OCI-LY1 (cell line): Measurements from ENCODE around the gene COL8A1.
"Not testable (repeated sequence)": the region's sequence is repeated elsewhere in the genome, so short reads cannot be mapped to it uniquely, and the experiment has no call there.

Experiments
- H2AFZ ChIP-seq: fragments of 200-600 bp; sonication (generic), shearing (Covaris generic); 2 replicates; pipeline ENCODE4 v1.6.0; 2014; ENCODE audit warnings: antibody characterized with exemption, mild to moderate bottlenecking, low read length
- H3F3A ChIP-seq: fragments of 200-600 bp; sonication (generic), shearing (Covaris generic); 2 replicates; pipeline ENCODE4 v1.6.0; 2014; ENCODE audit warnings: mild to moderate bottlenecking, antibody characterized with exemption, low read length, moderate library complexity; ENCODE audit not compliant: insufficient read depth
- H3K27ac ChIP-seq: fragments of 200-600 bp; sonication (generic); 2 replicates; pipeline ENCODE4 v1.5.1; 2014; ENCODE audit warnings: low read length, mixed run types, mild to moderate bottlenecking, low read depth; ENCODE audit not compliant: poor library complexity, severe bottlenecking
- H3K27me3 ChIP-seq: fragments of 200-600 bp; sonication (generic); 2 replicates; pipeline ENCODE4 v1.6.0; 2014; ENCODE audit warnings: antibody characterized with exemption, mild to moderate bottlenecking, low read length, moderate library complexity; ENCODE audit not compliant: insufficient read depth
- H3K36me3 ChIP-seq: fragments of 200-600 bp; sonication (generic); 2 replicates; pipeline ENCODE4 v1.6.1; 2014; ENCODE audit warnings: mild to moderate bottlenecking, antibody characterized with exemption, low read length, moderate library complexity, mixed read lengths; ENCODE audit not compliant: insufficient read depth
- H3K4me1 ChIP-seq: fragments of 200-600 bp; sonication (generic); 2 replicates; pipeline ENCODE4 v1.5.1; 2014; ENCODE audit warnings: mild to moderate bottlenecking, low read length, moderate library complexity; ENCODE audit not compliant: insufficient read depth, severe bottlenecking
- H3K4me2 ChIP-seq: fragments of 200-600 bp; sonication (generic), shearing (Covaris generic); 2 replicates; pipeline ENCODE4 v1.6.1; 2014; ENCODE audit warnings: low read length
- H3K4me3 ChIP-seq: fragments of 200-600 bp; sonication (generic); 2 replicates; pipeline ENCODE4 v1.5.1; 2014; ENCODE audit warnings: low read length, low read depth, mild to moderate bottlenecking, mixed read lengths; ENCODE audit not compliant: poor library complexity, severe bottlenecking
- H3K79me2 ChIP-seq: fragments of 200-600 bp; shearing (Covaris generic); 2 replicates; pipeline ENCODE4 v1.6.1; 2016; ENCODE audit warnings: mixed run types, low read length, mixed read lengths; ENCODE audit not compliant: insufficient read depth
- H3K9ac ChIP-seq: fragments of 200-600 bp; sonication (generic), shearing (Covaris generic); 2 replicates; pipeline ENCODE4 v1.6.1; 2014; ENCODE audit warnings: mild to moderate bottlenecking, low read length, mixed read lengths
- H3K9me2 ChIP-seq: fragments of 200-600 bp; sonication (generic), shearing (Covaris generic); 2 replicates; pipeline ENCODE4 v1.6.1; 2014; ENCODE audit warnings: low read depth, mild to moderate bottlenecking, low read length, mixed read lengths
- H3K9me3 ChIP-seq: fragments of 200-600 bp; shearing (Covaris generic); 2 replicates; pipeline ENCODE4 v1.6.1; 2014; ENCODE audit warnings: low read length, mixed read lengths
- H4K20me1 ChIP-seq: fragments of 200-600 bp; sonication (generic), shearing (Covaris generic); 2 replicates; pipeline ENCODE4 v1.6.0; 2016; ENCODE audit warnings: mild to moderate bottlenecking, low read length; ENCODE audit not compliant: insufficient read depth
- CTCF ChIP-seq: fragments of 200-600 bp; sonication (generic), shearing (Covaris generic); IDR thresholded peaks from 2 replicates; pipeline ENCODE4 v1.5.1; 2017; ENCODE audit warnings: mild to moderate bottlenecking, antibody characterized with exemption, low read length, moderate library complexity, mixed read lengths
- EZH2 ChIP-seq: fragments of 200-600 bp; sonication (generic), shearing (Covaris generic); IDR thresholded peaks from 2 replicates; pipeline ENCODE4 v1.8.0; 2017; ENCODE audit warnings: borderline replicate concordance, mixed run types, mild to moderate bottlenecking, antibody characterized with exemption, low read length, moderate library complexity, mixed read lengths

Gene COL8A1

GRCh38 chr3:99731499-99731898 lies 93.1 kb downstream of the COL8A1 start:
- no peaks in the 10 kb centered on the region for H3K27me3 ChIP-seq
- H3K9ac ChIP-seq, result no peak overlapping the region

GRCh38 chr3:99740371-99740770 lies 102.0 kb downstream of the COL8A1 start:
- H3K9me3 ChIP-seq, result not testable (repeated sequence)

More at GRCh38 chr3:99731499-99731898, 93.1 kb downstream of the COL8A1 start:
- Histone ChIP-seq H3K4me1 (no peaks in the 10 kb centered on the region), H2AFZ (no peak overlapping the region), H3K9me3 (no peaks in the 10 kb centered on the region), H3K79me2 (no peaks in the 10 kb centered on the region), H3K4me3 (no peak overlapping the region), H3F3A (no peaks in the 10 kb centered on the region), H3K9me2 (no peaks in the 10 kb centered on the region), H3K36me3 (no peaks in the 10 kb centered on the region), H3K27ac (no peak overlapping the region), H4K20me1 (no peaks in the 10 kb centered on the region), H3K4me2 (no peak overlapping the region)
- TF ChIP-seq CTCF (no peak), EZH2 (no peak)

GRCh38 chr3:99741588-99741987 lies 103.2 kb downstream of the COL8A1 start:
- Histone ChIP-seq H3F3A (no peaks in the 10 kb centered on the region), H3K9me3 (no peaks in the 10 kb centered on the region), H3K4me3 (no peak overlapping the region), H3K9me2 (no peaks in the 10 kb centered on the region), H3K79me2 (no peaks in the 10 kb centered on the region), H3K4me1 (no peaks in the 10 kb centered on the region), H4K20me1 (no peaks in the 10 kb centered on the region), H3K27me3 (no peaks in the 10 kb centered on the region), H3K9ac (no peak overlapping the region), H3K4me2 (no peak overlapping the region), H3K27ac (no peak overlapping the region), H3K36me3 (no peaks in the 10 kb centered on the region), H2AFZ (no peak overlapping the region)
- TF ChIP-seq EZH2 (no peak), CTCF (no peak)

More at GRCh38 chr3:99740371-99740770, 102.0 kb downstream of the COL8A1 start:
- H3K79me2 ChIP-seq, H3K4me1 ChIP-seq, H3K27ac ChIP-seq, H3K4me3 ChIP-seq, H3K27me3 ChIP-seq, H3K4me2 ChIP-seq, H3K9ac ChIP-seq, H4K20me1 ChIP-seq, H2AFZ ChIP-seq, H3K36me3 ChIP-seq, H3F3A ChIP-seq, H3K9me2 ChIP-seq: not testable (repeated sequence)

- no peak overlapping the region for H3K4me3 ChIP-seq
- H3F3A ChIP-seq, result no peaks in the 10 kb centered on the region
- H3K79me2 ChIP-seq, result no peaks in the 10 kb centered on the region
- no peak for TF ChIP-seq CTCF
- no peak for TF ChIP-seq EZH2
- no peak overlapping the region for H2AFZ ChIP-seq
- no peak overlapping the region for H3K9ac ChIP-seq
- no peak overlapping the region for H3K27ac ChIP-seq
- H3K4me2 ChIP-seq, result no peak overlapping the region
- no peaks in the 10 kb centered on the region for H3K27me3 ChIP-seq
- H3K4me1 ChIP-seq, result no peaks in the 10 kb centered on the region
- H3K9me3 ChIP-seq, result no peaks in the 10 kb centered on the region
- no peaks in the 10 kb centered on the region for H3K9me2 ChIP-seq
- H4K20me1 ChIP-seq, result no peaks in the 10 kb centered on the region
- no peaks in the 10 kb centered on the region for H3K36me3 ChIP-seq
Measured at GRCh38 chr3:99747915-99748314, 109.5 kb downstream of the COL8A1 start.
